Mesenteric fat pad (tissue), 1 donor: ENCODE measurements around the gene BUB1. TPM values are rescaled to one million over a fixed set of nuclear protein-coding genes. Genes with fewer than 3 reads are reported as not detected.
"Not testable (repeated sequence)": the region's sequence is repeated elsewhere in the genome, so short reads cannot be mapped to it uniquely, and the experiment has no call there.

ENCODE experiments used
- DNase-seq: peaks from one replicate; pipeline ENCODE4 v3.0.0-alpha.2; 2020; ENCODE audit warnings: low spot score
- long read RNA-seq: library from polyadenylated mRNA; unstranded; transcript quantifications from one replicate; pipeline ENCODE4 v2.0.0, GENCODE V29; 2020
- total RNA-seq: library from RNA; stranded (reverse); fragmentation: NEBNext Ultra II Directional; extraction: Animal tissue kit (Norgen Biotek cat#: 25700); gene quantifications from one replicate; pipeline ENCODE4 v1.2.1, GENCODE V29; 2021
- donor health status: DM: yes; HTN: yes; CAD: no.

Gene BUB1
- total RNA-seq: 0.26 TPM
- long read RNA-seq: 0 reads

DNA sequence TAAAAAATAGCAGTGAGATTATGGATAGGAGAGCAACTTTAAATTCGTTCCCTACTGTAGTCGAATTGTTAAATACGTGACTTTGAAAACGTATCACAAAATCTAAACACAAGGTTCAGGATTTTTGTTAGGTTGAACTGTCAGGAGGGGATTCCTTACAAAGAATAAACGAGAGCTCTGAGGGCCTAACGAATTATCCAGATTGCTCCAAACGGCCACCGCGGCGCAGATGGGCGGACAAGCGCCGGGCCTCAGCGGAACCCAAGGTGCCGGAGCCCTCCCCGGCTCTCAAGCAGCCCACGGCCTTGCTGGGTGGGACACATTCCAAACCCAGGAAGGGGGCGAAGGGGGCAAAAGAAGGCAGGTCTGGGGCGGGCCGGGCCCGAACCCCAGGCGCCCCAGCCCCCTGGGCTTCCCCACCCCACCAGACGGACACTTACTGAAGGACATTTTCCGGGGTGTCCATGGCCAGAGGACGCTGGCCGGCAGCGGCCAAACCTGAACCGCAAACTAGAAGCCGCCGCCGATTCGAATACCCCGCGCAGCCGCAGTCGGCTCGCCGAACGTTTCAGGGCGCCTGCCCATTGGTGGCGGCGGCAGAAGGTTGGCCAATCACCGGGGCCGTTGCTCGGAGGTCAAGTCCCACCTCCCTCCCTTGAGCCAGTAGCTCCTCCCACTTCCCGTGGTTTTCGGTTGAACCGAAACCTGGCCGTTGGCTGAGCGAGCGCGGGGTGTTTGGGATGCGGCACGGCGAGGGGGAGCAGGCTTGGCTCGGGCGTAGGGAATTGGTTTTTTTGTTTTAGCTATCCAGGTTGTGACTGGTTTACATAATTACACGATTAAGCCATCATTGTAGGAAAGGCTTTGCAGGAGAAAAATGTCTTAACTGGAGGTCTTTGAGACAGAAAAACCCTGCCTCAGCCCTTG, at the start of gene BUB1:
Gene BUB1, minus strand, starts transcription at position 534 of the 927 bp plus-strand sequence. Its CDS starts 68 bp downstream, at position 466.
- DNase-seq: peak; percentile 98

DNA sequence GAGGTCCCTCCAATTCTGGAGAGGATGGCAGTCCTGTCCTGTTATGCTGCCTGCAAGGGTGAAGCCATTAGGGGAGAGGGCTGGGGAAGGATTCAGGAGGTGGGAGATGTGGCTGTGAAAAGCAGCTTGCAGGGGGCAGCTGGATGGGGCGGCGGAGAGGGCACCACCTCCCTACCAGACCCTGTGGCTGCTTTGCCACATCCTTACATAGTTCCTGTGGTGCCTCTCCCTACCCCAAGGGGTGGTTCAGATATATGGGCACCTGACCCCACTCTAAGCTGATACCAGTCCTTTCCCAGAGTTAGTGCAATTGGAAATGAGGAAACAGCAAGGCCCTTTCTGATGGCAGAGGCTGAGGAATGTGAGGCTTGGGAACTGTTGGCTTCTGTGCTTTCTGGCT, 48.4 kb upstream of the BUB1 start:
- DNase-seq: no peak

DNA sequence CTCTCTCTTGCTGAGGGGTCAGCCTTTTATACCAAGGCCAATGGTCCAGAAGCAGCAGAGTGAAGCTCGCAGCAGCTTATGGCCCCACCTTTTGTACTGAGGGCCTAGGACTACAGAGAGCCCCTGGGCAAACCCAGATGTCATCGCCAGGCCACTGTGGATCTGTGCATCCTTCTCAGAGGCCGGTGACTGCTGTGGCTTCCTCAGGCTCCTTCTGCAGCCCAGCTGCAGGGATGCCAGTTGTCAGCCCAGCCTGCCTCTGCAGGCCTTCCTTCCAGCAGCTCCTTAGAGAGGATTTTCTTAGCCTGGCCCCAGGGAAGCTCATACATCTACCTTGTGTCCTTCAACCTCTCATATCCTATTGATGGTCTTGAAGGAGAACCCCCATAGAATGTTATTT, 48.0 kb upstream of the BUB1 start:
- no peak for DNase-seq

DNA sequence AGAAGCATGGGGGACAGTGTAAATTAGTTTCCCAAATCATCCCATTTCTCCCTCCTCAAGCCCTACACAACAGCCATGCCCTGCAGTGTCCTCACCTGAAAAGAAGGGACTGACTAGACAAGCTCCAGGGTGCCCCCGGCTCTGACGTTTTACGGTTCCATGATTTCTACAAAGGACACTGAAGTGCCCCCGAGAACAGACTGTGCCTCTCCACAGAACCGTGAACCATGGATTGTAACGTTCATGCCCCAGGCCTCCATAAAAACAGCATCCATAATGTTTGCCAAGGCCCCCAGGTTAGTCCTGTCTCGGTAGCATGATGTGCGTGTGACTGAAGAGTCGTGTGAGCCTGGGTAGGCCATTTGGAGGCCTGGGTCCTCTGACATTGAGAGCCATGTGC, 47.5 kb upstream of the BUB1 start:
- DNase-seq: no peak

DNA sequence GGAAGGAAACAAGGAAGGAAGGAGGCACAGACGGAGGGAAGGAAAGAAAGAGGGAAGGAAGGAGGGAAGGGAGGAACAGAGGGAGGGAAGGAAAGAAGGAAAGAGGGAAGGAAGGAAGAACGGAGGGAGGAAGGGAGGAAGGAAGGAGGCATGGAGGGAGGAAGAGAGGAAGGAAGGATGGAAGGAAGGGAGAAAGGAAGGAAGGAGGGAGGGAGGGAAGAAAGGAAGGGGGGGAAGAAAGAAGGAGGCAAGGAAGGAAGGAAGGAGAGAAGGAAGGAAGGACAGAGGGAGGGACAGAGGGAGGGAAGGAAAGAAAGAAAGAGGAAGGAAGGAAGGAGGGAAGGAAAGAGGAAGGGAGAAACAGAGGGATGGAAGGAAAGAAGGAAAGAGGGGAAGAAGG, 47.0 kb upstream of the BUB1 start:
- no peak for DNase-seq

DNA sequence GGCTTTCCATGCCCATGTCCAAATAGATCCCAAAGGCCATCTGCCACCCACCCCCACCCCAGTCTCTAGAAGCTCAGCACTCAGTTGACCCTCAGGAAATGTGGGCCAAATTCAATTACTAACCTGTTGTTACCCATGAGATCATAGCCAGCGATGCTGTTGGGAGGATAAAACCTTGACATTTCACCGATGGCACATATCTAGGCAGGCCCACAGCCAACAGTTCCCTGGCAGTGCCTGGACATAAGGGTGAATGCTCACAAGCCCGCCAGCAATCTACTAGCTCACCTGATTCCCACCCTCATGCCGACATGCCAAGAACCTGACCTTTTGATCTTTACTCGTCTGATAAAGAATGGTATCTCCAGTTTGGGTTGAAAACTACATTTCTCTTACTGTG, 42.7 kb upstream of the BUB1 start:
- no peak for DNase-seq

DNA sequence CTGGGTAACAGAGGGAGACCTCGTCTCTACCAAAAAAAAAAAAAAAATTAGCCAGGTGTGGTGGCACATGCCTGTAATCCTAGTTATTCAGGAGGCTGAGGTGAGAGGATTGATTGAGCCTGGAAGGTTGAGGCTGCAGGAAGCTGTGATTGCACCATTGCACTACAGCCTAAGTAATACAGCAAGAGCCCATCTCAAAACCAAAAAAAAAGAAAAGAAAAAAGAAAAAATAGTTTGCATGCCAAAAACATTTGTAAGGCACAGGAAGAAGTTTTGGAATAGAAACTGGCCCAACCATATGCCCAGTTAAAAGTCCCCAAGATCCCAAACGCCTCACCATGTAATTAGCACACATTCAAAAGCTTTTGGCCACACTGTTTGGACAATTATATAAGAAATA, 41.1 kb upstream of the BUB1 start:
- no peak for DNase-seq

DNA sequence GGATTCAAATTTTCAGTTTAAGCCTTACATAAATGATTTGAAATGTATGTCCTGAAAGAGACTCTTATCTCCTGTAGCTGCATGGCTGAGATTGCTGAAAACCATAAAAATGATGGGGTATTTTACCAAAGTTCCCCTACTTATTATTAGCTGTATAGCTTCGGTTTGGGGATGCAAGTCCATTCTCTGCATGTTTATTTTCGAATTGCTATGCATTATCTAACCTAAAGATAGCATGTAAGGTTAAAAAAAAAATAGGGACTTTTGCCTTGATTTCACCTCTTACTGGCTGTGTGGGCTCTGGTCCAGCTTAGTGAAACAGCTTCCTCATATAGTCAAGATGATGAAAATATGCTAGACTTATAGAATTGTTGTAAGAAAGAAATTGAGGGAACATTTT, 40.5 kb upstream of the BUB1 start:
- no peak for DNase-seq

DNA sequence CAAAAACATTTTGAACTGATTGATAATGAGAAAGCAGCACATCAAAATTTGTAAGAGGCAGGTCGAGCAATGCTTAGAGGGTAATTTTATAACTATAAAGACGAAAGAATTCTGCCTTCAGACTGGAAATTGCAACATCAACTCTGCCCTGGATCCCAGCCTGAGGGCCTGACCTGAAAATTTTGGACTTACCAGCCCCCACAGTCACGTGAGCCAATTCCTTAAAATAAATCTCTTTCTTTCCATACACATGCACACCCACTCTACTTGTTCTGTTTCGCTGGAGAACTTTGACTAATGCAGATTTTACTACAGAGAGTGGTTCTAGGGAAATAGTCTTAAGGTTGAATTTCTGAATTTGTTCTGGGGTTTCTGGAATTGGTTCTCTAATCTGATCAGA, 39.9 kb upstream of the BUB1 start:
- no peak for DNase-seq

DNA sequence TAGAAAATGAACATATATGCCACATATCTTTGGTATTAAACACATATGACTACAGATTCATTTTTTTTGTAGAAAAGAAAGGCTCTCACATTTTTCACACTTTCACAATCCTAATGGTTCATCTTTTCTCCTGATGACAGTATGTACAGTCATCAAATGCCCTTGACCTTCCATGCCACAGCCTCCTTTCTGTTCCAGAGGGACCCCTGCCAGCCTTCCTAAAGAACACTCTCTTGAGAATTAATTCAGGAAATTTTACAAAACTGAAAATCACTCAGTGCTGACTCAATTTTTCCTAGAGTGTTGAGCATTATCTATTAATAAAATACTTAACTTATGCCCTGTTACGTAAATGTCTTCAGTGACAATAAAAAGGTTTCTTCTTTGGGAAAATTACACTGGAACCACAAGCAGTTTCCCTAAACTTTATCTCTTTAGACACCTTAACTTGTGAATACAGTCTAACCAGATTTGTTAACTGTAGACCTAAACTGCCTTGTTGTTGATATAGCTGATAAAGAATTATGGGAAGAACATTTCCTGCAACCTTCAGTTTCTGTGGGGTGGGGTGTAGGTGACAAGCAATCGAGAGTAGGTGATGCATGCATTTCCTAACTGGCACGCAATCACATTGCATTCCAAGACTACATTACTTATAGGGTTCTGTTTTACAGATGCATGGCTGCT, 39.2 kb upstream of the BUB1 start:
- DNase-seq: no peak

DNA sequence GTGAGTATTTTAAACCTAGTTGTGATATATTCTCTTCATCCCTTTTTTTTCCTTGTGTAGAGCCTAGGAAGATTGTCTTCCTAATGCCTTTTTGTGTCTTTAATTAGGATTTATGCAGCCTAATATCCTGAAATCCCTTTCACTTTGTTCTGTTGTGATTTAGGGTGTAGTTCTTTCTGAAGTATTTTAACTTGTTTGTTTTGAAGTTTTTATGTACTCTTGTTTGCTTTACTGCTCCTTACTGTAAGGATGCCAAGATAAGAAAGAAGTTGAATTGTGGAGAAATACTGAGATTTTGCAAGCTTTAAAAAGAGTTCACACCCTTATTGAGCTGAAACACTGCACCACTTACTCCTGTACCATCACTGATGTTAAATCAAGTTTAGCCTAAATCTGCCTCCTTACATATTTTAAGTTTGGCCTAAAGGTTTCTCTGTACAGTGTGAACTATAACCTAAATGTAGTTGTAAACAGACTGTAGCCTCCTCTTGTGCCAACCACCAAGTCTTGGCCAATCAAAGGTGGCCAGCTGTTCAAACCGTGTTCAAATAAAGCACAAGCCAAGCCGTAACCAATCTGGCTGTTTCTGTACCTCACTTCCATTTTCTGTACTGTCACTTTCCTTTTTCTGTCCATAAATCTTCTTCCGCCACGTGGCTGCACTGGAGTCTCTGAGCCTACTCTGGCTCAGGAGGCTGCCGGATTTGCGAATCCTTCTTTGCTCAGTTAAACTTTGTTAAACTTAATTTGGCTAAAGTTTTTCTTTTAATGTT, 36.8 kb upstream of the BUB1 start:
- no peak for DNase-seq

DNA sequence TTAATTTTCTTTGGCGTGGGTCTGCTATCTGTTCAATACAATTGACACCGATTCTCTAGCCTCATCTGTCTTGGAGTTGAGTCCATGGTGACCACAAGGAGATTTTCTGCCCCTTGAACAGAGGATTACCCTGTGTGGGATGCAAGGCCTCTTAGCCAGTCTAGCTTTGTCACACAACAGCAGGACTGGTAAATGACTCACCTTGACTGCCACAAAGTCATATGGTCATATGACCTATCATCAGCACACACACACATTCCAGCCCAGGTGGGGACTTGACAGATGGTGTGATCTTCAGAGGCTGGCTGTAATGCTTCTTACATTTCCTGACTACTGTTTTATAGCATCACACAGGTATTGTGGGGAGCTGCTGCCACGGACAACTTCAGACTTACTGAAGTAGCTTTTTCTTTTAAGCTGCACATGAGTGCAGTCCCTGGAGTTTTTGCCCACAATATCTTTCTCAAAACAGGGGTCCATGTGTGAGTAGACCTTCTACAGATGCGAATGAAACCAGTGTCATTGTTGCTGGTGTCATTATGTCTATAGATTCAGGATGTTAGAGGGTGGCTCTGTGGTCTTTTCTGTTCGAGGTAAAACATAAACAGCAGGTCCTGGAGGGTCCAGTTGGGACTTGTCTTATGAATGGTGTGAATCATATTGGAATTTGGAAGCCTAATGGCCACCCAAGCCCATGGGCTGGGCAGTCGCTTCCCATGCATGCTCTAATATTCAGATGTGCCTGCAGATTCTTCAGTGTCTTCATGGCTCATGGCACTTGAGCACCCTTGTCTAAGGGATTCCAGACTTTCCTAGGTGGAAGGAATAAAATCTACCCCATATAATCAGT, 35.9 kb upstream of the BUB1 start:
- DNase-seq: no peak

DNA sequence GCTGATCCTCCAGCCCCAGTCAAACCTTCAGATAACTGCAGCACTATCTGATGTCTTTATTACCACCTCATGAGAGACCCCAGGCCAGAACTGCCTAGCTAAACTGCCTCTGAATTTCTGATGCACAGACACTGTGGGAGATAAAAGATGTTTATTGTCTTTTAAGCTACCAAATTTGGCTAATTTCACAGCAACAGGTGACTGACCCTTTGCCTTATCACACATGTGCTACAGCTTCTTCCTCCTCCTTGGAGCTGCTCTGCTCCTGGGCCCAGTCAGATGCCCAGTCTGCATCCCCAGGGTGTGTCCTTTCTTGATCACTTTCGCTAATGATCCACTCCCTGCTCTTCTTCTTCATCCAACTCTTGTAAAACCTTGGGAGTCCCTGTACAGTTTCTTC, 34.9 kb upstream of the BUB1 start:
- no peak for DNase-seq

DNA sequence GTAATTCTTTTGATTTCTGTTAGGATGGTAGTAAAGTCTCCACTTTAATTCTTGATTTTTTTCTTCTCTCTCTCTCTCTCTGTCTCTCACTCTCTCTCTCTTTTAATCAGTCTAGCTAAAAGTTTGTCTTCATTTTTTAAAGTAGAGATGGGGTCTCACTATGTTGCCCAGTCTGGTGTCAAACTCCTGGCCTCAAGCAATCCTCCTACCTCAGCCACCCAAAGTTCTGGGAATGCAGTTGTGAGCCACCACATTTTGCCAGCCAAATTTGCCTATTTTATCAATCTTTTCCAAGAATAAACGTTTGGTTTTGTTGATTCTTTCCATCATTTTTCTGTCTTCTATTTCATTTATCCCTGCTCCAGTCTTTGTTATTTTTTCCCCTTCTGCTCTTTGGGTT, 30.6 kb upstream of the BUB1 start:
- DNase-seq: no peak

DNA sequence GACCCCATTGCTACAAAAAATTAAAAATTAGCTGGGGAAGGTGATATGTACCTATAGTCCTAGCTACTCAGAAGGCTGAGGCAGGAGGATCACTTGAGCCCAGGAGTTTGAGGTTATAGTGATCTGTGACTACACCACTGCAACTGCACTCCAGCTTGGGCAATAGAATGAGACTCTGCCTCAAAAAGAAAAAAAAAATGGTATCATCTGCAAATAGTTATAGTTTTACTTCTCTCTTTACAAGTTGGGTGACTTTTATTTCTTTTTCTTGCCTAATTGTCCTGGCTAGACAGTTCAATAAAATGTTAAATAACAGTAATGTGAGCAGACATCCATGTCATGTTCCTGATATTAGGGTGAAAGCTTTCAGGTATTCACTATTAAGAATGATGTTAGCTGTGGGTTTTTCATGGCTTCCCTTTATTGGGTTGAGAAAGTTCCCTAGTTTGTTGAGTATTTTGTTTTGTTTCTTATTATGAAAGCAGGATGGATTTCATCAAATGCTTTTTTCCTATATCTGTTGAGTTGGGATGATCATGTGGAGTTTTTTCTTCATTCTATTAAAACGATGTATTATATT, 29.6 kb upstream of the BUB1 start:
- DNase-seq: no peak

DNA sequence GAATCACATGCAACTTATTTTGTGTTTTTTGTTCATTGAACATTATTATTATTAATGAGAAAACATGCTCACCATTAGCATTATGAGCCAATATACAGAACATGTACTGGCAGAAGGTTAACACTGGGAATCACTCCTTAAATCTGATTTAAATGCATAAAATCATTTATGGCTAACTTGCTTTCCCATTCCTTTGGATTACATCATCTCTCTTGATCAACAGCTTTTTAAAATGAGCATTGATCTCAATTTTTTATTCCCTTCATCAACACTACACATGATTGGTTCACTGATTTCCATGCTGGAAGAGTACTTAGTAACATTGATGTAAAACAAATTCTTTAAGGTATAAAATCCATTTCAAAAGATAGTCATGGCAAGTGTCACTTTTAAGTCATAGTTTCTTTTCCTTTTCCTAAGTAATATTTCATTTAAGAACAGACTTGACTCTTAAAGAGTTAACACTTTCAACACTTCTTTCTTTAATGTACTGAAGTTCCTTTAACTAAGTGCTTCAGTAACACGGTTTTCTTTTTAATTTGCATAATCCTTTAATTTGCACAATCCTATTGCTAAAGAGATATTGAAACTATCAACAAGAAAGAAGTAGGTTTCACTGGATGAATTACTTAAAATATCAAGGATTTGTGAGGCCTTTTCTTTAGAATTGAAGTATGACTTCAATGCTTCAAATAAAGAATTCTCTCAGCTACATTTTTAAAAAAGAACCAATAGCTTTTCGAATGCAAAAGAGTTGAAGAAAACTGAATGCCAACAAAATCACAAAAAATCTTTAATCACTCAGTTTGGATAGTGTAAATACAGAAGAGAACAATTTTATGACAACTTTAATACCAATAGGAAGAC, 24.9 kb upstream of the BUB1 start:
- no peak for DNase-seq

DNA sequence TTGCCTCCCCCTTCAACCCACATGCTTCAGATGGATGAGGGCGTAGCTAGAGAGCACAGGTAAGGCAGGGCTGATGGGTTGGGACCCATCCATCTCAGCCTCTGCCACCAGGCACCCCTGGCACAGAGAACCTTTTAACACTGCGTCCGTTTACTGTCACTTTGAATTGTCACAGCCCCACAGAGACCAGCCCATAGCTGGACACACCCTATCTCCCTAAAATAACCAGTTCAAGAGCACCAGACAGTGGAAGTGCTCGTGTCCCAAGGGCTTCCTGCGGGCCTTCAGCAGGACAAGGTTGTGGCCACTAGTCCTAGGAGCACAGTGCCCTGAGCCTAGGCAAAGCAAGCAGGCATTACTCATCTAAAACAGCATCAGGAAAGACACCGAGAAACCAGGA, 20.4 kb upstream of the BUB1 start:
- not testable (repeated sequence) for DNase-seq

DNA sequence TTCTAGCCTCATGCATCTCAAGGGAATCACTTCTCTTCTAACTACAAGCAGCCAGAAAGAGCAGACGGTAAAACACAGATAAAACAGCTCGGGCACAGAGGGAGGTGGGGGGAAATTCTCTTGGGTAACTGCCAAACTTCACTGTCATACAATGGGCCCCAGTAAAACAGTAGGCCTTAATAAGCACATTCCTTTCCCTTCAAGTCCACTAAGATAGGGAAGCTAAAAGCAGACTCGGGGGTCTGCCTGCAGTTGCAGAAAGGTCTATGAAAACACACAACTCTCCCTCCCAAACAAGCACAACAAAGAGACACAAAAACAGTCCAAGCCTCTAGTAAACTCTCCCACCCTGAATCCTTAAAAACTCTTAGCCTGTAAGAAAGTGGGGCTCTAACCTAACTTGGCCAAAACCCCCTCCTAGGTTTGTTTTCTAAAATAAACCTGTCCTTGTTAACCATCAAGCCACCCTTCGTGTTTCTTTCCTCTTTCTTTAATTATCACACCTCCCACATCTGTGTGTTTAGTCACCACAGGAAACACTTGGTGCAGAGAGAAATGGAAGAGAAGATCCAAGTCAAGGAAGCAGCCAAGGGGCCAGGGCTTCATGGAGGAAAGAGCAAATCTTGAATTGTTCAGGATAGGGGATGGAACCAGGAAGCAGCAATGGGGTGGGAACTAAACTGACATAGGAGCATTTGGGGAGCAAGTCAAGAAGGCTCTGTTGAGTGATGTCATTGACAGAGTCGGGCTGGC, 17.5 kb upstream of the BUB1 start:
- not testable (repeated sequence) for DNase-seq
